ENCODE results near the gene GPR35.

- TF ChIP-seq CTCF (conservative IDR thresholded peaks at IDR 0.05; ENCODE audit: low read depth, low read length): no peak
- no peak for TF ChIP-seq EZH2phosphoT487 (IDR thresholded peaks at IDR 0.05; ENCODE audit: borderline replicate concordance, low read length)
- TF ChIP-seq EZH2 (IDR thresholded peaks at IDR 0.05; ENCODE audit: low read length, unreplicated experiment): no peak
Observed at GRCh38 chr2:240628507-240628807, 3.2 kb downstream of the GPR35 start.

All from PC-3 (cell line).